Neural cell (in vitro differentiated cells): ENCODE measurements around the gene BRD7.

ENCODE experiments used
- CTCF ChIP-seq: fragments of 450-650 bp; IDR thresholded peaks from 2 replicates; pipeline ENCODE4 v1.5.1; 2014; ENCODE audit warnings: antibody characterized with exemption, mild to moderate bottlenecking, moderate library complexity; ENCODE audit not compliant: poor library complexity, severe bottlenecking
- EP300 ChIP-seq: fragments of 450-650 bp; conservative IDR thresholded peaks from 2 replicates; pipeline ENCODE4 v1.6.1; 2014; ENCODE audit warnings: antibody characterized with exemption, mild to moderate bottlenecking, moderate library complexity; ENCODE audit not compliant: poor library complexity, severe bottlenecking

- TF ChIP-seq CTCF, result no peak
- TF ChIP-seq EP300, result no peak
Observed at GRCh38 chr16:50335196-50335958, 33.4 kb downstream of the BRD7 start.
